IPS-11a (cell line): ENCODE data around the gene PSMC3.

Experiments used
- H3K4me3 ChIP-seq: one replicate; pipeline ENCODE4 v1.5.1; 2013; ENCODE audit warnings: low read depth, low read length, control low read depth

The PSMC3 gene

GRCh38 chr11:47377571-47378009 is 48.6 kb downstream of the PSMC3 start:
- H3K4me3 ChIP-seq, result no peak overlapping the region

DNA sequence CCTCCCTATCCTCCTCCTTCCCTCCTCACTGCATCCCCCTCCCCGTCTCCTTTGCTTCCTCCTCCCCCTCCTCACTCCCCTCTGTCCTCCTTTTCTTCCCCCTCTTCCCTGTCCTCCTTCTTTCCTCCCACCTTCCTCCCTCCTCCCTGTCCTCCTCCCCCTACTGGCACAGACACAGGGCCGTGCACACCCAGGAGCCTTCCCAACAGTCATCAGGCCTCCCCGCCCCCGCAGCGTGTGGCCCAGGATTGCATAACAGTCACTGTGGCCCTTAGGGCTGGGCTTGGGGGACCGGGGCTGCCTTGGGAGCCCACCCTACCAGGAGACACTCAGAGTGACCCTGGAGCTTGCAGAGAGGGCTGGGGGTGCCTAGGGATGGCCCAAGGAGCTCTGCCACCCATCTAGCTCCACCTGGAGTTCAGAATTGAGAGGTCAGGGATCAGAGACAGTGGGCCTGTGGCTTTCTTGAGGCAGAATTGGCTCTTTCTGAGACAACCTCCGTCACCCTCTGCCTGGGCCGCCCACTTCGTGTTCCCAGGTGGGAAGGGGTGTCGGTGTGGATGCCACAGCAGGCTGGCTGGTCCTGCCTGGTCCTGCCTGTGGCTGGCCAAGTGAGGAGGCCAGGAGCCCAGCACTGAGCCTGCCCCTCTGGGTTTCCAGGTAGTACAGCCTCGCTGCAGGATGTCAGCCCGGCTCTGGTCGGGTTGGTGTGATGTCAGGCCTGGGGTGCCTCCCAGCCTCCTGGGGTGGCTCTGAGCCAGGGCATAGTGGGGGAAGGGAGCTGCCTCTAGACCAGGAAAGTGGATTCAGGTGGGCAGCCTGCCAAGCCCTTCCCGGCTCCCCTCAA is 49.5 kb downstream of the PSMC3 start:
- no peak overlapping the region for H3K4me3 ChIP-seq

GRCh38 chr11:47376107-47376524 is 50.1 kb downstream of the PSMC3 start:
- H3K4me3 ChIP-seq, result no peak overlapping the region

DNA sequence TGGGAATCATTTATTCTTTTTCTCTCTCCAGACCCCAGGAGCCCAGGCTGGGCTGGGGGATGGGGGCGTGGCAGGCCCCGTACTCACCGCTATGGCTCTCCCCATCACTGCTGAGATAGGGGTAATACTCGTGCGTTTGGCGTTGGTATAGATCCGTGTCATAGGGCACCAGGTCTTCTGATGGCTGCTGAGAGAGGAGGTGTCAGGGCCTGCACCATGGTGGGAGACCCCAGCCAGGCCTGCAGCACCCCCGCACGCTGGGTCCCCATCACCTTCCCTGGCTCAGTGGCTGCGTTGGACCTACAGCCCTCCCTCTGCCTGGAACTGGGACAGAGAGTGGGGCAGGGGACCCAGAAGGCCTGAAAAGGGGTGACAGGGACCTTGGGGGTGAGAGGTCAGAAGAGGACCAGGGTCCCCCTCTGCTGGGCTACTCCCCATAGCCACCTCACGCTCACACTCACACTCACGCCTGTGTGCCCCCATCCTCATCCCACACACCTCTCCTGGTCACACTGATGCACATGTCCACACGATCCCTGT is 50.6 kb downstream of the PSMC3 start:
- H3K4me3 ChIP-seq, result no peak overlapping the region

- H3K4me3 ChIP-seq, result no peak overlapping the region
These were observed 51.2 kb downstream of the PSMC3 start for GRCh38 chr11:47375020-47375419.

GRCh38 chr11:47374720-47375019 is 51.6 kb downstream of the PSMC3 start:
- no peak overlapping the region for H3K4me3 ChIP-seq

- no peak overlapping the region for H3K4me3 ChIP-seq
These were observed 52.1 kb downstream of the PSMC3 start for GRCh38 chr11:47373876-47374719.

DNA sequence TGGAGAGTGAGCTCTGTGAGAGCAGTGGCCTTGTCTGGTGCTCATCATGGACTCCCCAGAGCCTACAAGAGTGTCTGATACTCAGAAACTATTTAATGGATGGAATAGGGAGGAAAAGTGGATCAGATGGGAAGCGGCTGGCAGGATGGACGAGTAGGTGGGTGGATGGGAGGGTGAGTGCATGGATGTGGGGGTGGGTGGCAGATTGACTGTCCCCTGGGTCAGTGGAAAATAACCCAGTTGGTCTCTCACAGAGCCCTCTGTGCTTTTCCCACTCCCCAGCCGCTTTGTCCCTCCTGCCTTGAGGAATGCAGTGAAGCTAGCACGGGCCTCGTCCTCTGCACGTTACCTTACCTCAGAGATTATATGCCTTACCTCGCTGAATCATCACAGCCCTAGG is 53.8 kb downstream of the PSMC3 start:
- H3K4me3 ChIP-seq, result no peak overlapping the region

GRCh38 chr11:47369676-47370075 is 56.6 kb downstream of the PSMC3 start:
- no peak overlapping the region for H3K4me3 ChIP-seq
